ENCODE measurements around the gene MARK3. TPM values are rescaled to one million over a fixed set of nuclear protein-coding genes. Genes with fewer than 3 reads are reported as not detected.

MARK3 gene
- total and polyA plus RNA-seq, 2 of the 4 experiments (the other 2 are of a cell fraction): 78.5 to 80.5 TPM

GRCh38 chr14:103552011-103552845, 167.0 kb downstream of the MARK3 start:
- 39% methylated on average over 3 of the region's 18 CpGs; no CpG with 5 or more reads in 1 of the 2 experiments for WGBS, 2 experiments (ENCODE audit: extremely low coverage in 2 of 2, insufficient read length in 1 of 2)

More at GRCh38 chr14:103552011-103552845, 167.0 kb downstream of the MARK3 start:
- peak overlapping the region; percentile 23 for H2AFZ ChIP-seq (replicated peaks; ENCODE audit: low read length, poor library complexity)
- ATAC-seq (ENCODE audit: low read depth): peak; percentile 57
- ChIA-PET CTCF (interaction anchor here (1.1 kb wide), 1 partner anchor 11 kb away, joined by 3 read pairs; no protein-coding TSS in a partner anchor), POLR2A (ENCODE audit: unreplicated experiment) (no interaction called here)
- no peak overlapping the region for H3K56ac ChIP-seq (ENCODE audit: extremely low read depth, insufficient read depth, low read length)
- intact Hi-C loops (cut with micrococcal nuclease) (no loop called here), in situ Hi-C loops (cut with MboI; ENCODE audit: low sequenced_read_pairs) (no loop called here), dilution Hi-C loops (cut with HindIII; ENCODE audit: low sequenced_read_pairs, unreplicated experiment) (no loop called here)
- no peaks in the 10 kb centered on the region for H3K9me3 ChIP-seq (ENCODE audit: control insufficient read depth, insufficient read depth, low read length)
- H2BK120ac ChIP-seq (ENCODE audit: low read depth, low read length): no peak overlapping the region
- H2BK5ac ChIP-seq (ENCODE audit: low read depth, low read length, poor library complexity, severe bottlenecking): no peak overlapping the region
- H4K5ac ChIP-seq (ENCODE audit: low read depth, low read length): no peak overlapping the region
- peaks cover 11% of the 10 kb centered on the region for H3K4me1 ChIP-seq (ENCODE audit: control insufficient read depth, insufficient read depth, low read length)
- no peak overlapping the region; the same call in 1 of the 2 replicates for H3K23ac ChIP-seq (ENCODE audit: low read depth, low read length)
- H4K20me1 ChIP-seq (ENCODE audit: insufficient read depth, low read length): peaks cover 15% of the 10 kb centered on the region
- peak overlapping the region; percentile 69; the same call in 1 of the 2 replicates for H2AK5ac ChIP-seq (ENCODE audit: low read depth, low read length)
- no peak overlapping the region for H2BK20ac ChIP-seq (ENCODE audit: low read depth, low read length)
- H3K9ac ChIP-seq (ENCODE audit: low read depth, low read length): no peak overlapping the region
- peaks cover 8% of the 10 kb centered on the region; the same call in 1 of the 2 replicates for H3K9me1 ChIP-seq (ENCODE audit: insufficient read depth, low read length)
- H2BK15ac ChIP-seq (ENCODE audit: low read depth, low read length): peak overlapping the region; percentile 71; the same call in 1 of the 3 replicates
- DNase-seq: peak; percentile 49
- peak overlapping the region in 1 of 2 experiments; percentile 11; a peak in 1 of 4 replicates for H4K8ac ChIP-seq (ENCODE audit: low read depth in 2 of 2, low read length in 2 of 2)
- peak overlapping the region; percentile 53 for H3K4ac ChIP-seq (ENCODE audit: low read depth, low read length)
- no peak overlapping the region for H3K27ac ChIP-seq (ENCODE audit: insufficient read depth, low read length)
- H3K27me3 ChIP-seq (ENCODE audit: control insufficient read depth, insufficient read depth, low read length): no peaks in the 10 kb centered on the region
- H3K4me2 ChIP-seq (ENCODE audit: low read depth, low read length): no peak overlapping the region
- 0 out of 2 replicates have a peak, but pooled peaks cover 2% of the 10 kb centered on the region for H3K36me3 ChIP-seq (ENCODE audit: control insufficient read depth, insufficient read depth, low read length)
- H2AK9ac ChIP-seq (replicated peaks; ENCODE audit: low read depth, low read length, poor library complexity): peak overlapping the region; percentile 85
- H3K14ac ChIP-seq (replicated peaks; ENCODE audit: low read depth, low read length): peak overlapping the region; percentile 72; the same call in 1 of the 2 replicates
- no peak overlapping the region for H3K4me3 ChIP-seq (ENCODE audit: insufficient read depth, low read depth, low read length)
- H3K79me1 ChIP-seq (ENCODE audit: low read depth in 1 of 2, low read length in 2 of 2): peaks cover 4 to 36% of the 10 kb centered on the region in 2 experiments
- no TSS peak for BruUV-seq (replicated peaks)
- no peak overlapping the region for H4K91ac ChIP-seq (ENCODE audit: insufficient read depth, low read depth, low read length)
- H3K18ac ChIP-seq (ENCODE audit: low read depth, low read length): no peak overlapping the region
- no peak for TF ChIP-seq CTCF (conservative IDR thresholded peaks at IDR 0.05; ENCODE audit: low read depth, low read length)
- TF ChIP-seq FOS (IDR thresholded peaks at IDR 0.05; ENCODE audit: low read depth, low read length): no peak
- TF ChIP-seq BHLHE40 (IDR thresholded peaks at IDR 0.05; ENCODE audit: low read depth, low read length): no peak
- TF ChIP-seq MAZ (IDR thresholded peaks at IDR 0.05; ENCODE audit: borderline replicate concordance, low read depth, low read length): no peak

All from IMR-90 (cell line).